GM18502 (cell line): ENCODE data around the gene AP1B1.

ENCODE experiments used
- ATAC-seq: cut with Tn5 transposase; IDR thresholded peaks from one replicate; pipeline ENCODE4 v1.9.1; 2021; ENCODE audit warnings: mild to moderate bottlenecking; ENCODE audit not compliant: unreplicated experiment, poor library complexity

AP1B1 gene

DNA sequence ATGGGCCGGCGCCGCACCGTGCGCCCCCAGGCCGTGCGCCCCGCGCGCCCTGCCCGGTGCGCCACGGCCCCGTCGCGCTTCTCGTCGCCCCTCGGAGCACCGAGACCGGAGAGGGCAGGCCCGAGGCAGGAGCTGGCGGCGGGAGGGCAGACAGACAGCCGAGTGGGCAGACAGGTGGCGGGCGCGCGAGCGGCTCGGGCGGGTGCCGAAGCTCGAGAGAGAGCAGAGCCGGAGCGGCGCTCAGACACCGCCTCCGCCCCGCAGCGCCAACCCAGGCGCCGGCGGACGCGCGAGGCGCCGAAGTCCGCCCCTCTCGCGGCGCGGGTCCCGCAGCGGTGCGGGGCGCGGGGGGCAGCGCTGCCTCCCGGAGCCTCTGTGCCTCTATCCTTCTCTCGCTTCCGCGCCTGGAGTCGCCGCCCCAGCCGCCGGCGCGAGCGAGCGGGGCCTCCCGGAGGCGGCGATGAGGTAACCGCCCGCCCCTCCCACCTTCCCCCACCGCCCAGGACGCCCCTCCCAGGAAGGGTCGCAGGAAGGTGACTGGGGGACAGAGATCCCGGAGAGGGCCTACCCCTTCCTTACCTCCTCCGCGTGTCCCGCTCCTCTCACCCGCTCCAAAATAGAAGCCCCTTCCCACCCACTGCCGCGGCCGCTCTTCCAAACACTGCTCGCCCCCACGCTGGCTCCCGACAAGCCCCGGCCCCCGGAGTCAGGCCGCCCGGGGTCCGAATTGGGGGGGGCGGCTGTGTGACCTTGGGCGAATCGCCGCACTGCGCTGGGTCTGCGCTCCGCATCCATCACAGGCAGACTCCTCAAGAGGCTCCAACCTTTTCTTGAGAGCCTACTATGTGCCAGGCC is 72.9 kb downstream of the AP1B1 start, which contains the start of gene RASL10A:
Gene RASL10A (minus strand): TSS at position 412 of the 855 bp plus-strand sequence. CDS start 451 bp downstream, outside the sequence.
- no peak for ATAC-seq

DNA sequence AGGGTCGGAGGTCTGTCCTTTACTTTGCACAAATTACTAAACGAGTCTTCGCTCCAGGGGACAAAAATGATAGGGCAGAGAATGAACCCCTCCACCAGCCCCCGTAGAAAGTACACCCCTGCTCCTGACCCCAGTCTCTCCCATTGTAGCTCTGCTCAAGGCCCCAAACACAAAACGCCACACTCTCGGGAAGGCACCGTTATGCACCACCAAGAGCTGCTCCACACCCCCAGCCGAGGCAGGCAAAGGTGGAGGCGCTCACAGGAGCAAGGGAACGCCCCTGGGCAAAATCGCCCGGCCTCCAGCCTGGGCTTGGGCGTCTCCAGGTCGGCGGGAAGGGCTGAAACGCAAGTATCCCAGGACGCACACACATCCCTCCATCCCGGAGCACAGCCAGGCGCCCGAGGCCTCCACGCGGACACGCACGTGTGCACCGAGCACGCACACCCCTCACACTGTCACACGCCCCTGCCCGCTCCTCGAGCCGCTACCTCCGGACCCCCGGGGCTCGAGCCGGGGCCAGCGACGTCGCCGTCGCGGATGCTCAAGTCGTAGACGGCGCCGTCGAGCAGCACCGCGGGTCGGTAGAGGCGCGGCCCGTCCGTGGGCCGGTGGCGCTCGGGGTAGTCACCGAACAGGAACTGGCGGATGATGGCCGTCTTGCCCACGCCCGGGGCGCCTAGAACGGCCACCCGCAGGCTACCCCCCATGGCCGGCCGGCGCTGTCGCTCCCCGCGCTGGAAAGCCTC is 73.7 kb downstream of the AP1B1 start:
- no peak for ATAC-seq

DNA sequence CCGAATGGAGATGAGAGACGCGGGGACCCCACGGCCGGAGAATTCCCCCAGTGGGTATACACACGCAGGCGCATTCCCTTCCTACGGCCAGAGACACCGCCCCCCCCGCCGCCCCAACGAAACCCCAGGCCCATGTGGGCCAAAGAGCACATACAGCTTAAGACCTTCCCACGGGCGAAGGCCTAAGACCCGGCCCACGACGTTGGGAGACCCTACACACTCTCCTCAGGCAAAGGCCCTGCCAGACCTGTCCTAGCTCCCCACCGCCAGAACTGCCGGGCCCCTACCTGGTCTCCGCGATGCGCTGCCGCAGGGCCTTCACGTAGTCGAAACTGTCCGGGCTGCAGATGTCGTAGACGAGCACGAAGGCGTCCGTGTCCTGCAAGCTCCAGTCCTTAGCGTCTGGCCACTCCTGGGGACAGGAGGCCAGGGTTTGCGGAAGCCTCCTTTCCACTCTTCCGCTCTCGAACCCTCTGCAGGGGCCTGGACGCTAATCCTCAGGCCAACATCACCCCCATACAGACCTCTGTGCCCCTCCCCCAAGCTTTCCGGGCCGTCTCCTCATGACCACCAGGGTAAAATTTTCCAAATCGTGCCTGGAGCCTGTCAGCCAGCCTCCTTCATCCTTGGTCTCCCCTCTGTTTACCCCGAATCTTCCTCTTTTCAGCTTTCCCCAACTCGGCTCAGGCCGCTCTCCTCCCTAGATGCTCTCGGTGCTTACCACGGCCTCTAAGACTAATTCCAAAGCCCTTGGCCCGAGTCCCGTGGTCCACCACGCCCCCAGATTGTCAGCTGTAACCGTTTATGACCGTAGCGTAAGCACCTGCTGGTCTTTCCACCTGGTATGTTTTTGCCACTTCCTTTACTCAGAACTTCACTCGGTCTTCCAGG is 74.5 kb downstream of the AP1B1 start:
- ATAC-seq = no peak

DNA sequence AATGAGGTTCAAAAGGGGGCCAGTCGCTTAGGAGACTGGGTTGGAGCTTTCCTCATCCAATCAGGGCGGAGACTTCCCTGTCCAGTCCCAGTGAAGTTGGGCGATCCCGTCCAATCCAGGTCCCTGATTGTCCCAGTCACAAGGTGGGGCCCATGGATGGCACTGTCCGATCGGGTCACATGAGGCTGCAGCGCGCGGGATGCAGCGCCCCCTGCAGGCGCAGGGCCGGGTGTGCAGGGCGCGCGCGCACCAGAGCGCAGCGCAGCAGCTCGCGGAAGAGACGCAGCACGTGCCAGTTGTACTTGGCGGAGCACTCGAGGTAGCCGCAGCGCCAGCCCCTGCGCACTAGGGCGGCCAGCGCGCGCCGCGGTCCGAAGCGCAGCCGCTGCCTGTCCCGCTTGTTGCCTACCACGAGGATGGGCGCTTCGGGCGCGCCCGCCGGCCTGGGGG is 75.2 kb downstream of the AP1B1 start:
- ATAC-seq = no peak

DNA sequence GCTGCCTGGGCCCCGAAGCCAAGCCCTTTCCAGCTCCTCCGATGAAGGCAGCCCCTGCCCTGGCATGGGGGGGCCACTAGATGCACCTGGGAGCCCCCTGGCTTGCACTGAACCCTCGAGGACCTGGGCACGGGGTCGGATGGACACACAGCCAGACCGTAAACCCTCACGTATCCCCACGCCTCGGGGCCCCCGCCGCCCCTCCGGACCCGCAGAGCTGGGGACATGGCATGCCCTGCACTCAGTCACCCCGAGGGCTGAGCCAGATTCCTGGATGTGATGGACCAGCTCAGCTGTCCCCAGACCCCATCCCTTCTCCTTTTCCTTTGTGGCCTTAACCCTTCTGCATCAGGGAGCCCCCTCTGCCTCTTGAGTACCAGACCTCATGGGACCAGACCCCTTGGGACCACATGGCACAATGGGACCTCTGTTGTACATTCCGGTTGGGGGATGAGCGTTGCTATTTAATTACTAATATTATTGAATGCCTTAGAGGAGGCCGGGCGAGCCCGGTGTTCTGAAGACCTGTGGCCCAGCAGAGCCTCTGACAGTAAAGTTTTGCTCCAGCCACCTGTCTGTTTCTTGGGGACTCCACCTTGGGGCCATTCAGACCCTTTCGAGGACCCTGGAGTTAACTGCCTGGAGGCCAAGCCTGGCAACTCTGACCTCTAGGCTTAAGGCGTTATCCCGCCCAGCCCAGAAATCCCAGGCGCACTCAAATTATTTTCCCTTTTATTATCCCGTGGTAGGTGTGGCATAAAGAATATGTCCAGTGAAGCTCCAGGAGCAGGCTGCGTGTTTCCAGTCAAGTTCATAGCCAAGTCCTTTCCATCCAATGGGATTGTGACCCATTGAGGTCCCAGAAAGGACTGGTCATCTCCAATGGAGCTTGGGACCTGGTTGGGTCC is 75.9 kb downstream of the AP1B1 start:
- ATAC-seq = no peak

DNA sequence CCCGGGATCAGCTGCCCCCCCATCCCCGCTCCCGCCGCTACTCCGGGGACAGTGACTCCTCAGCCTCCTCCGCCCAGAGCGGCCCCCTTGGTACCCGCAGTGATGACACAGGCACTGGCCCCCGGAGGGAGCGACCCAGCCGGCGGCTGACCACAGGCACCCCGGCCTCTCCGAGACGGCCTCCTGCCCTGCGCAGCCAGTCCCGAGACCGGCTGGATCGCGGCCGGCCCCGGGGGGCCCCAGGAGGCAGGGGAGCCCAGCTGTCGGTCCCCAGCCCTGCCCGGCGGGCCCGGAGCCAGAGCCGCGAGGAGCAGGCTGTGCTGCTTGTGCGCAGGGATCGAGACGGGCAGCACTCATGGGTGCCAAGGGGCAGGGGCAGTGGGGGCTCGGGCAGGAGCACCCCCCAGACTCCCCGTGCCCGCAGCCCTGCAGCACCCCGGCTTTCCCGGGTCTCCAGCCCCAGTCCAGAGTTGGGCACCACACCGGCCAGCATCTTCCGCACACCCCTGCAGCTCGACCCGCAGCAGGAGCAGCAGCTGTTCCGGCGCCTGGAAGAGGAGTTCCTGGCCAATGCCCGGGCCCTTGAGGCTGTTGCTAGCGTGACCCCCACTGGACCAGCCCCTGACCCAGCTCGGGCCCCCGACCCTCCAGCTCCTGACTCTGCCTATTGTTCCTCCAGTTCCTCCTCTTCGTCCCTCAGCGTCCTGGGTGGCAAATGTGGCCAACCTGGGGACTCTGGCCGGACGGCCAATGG is 76.7 kb downstream of the AP1B1 start:
- ATAC-seq = no peak

DNA sequence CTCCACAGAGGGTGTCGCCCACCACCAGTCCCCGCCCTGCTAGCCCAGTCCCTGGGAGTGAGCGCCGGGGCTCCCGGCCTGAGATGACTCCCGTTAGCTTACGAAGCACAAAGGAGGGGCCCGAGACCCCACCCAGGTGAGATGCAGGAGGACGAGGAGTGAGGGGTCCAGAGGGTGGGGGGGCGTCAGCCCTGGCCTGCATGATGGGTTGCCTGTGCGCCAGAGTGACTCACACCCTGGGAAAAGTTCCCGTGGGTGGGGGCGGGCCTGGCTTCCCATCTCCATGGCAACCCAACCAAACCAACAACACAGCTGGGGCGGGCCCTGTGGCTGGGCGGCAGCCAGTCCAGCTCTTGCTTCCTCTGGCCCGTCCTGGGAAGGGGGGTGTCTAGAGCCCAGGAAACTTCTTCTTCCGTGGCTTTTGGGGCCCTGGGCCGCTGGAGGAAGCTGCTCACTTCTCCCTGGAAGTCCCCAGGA is 77.5 kb downstream of the AP1B1 start:
- no peak for ATAC-seq

DNA sequence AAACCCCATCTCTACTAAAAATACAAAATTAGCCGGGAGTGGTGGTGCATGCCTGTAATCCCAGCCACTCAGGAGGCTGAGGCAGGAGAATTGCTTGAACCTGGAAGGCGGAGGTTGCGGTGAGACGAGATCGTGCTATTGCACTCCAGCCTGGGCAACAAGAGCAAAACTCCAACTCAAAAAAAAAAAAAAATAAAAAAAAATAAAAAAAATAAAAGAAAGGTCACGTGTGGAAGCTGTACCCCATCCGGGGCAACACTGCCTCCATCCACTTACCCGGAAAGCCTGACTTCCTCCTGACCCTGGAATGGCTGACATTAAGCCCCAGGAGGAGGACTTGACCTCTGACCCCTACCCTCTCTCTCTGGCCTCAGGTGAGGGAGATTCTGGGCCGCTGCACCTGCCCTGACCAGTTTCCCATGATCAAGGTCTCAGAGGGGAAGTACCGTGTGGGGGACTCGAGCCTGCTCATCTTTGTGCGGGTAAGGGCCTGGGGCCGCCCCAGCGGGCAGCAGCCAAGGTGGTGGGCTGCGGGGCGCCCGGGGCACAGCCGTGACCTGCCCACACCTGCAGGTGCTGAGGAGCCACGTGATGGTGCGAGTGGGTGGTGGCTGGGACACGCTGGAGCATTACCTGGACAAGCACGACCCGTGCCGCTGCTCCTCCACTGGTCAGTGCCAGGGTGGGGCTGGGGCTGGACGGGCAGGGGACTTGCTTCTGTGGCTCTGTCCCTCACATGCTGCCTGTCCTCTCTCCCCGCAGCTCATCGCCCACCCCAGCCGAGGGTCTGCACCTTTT is 78.1 kb downstream of the AP1B1 start:
- ATAC-seq = no peak

DNA sequence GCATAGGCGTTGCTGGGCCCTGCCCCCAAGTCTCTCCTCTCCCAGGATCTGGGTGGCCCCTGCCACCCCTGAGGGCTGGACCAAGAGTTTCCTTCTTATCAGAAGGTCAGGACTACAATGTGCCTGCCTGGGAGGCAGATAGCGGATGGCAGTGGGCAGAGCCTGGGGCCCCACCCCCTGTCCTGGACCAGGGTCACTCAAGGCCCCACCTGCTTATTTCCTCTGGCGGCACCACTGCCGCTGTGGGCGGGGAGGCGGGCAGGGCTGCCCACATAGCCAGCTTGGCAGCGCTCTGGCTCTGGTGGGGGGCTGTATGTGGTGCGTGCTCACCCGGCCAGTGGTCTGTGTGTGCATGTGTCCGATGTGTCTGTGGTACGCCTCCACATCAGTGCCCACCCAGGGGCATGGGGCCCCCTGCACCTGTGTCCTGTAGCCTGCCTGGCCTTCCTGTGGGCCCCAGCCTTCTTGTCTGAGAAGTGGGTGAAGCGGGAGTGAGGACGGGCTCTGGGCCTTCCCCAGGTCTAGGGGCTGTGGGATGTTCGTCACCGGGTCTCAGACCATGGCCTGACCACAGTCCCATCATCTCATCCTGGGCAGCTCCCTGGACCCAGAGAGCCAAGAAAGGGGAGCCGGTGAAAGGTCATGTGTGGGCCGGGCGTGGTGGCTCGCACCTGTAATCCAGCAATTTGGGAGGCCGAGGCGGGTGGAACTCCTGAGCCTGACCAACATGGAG is 78.9 kb downstream of the AP1B1 start:
- no peak for ATAC-seq

DNA sequence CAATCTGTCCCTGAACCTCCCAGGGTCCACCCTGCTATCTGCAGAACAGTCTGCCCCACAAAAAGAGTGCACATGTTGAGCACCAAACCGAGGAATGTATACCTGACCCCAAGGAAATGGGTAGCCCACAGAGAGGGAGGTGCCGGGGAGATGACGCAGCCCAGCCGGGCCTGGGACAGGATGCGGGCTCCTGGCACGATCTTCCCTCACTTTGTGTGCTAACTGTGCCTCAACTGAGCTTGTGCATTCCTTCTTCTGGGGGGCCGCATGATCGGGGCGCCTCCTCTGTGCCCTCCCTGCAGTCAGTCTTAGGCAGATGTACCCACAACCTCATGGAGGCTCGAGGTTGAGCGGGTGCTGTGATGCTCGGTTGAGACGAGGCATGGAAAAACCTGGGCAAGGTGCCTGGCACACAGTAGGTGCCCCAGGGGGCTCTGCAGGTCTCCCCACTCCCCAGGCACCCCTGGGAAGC is 79.5 kb downstream of the AP1B1 start:
- no peak for ATAC-seq

DNA sequence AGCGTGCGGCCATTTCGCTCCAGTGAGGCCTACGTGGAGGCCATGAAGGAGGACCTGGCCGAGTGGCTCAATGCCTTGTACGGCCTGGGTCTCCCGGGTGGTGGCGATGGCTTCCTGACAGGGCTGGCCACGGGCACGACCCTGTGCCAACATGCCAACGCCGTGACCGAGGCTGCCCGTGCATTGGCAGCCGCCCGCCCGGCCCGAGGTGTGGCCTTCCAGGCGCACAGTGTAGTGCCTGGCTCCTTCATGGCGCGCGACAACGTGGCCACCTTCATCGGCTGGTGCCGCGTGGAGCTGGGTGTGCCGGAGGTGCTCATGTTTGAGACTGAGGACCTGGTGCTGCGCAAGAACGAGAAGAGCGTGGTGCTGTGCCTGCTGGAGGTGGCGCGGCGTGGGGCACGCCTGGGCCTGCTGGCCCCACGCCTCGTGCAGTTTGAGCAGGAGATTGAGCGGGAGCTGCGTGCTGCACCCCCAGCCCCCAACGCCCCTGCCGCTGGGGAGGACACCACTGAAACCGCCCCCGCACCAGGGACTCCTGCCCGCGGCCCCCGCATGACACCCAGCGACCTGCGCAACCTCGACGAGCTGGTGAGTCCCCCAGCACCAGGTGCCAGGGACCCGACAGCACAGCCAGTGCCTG is 80.1 kb downstream of the AP1B1 start:
- ATAC-seq = no peak

DNA sequence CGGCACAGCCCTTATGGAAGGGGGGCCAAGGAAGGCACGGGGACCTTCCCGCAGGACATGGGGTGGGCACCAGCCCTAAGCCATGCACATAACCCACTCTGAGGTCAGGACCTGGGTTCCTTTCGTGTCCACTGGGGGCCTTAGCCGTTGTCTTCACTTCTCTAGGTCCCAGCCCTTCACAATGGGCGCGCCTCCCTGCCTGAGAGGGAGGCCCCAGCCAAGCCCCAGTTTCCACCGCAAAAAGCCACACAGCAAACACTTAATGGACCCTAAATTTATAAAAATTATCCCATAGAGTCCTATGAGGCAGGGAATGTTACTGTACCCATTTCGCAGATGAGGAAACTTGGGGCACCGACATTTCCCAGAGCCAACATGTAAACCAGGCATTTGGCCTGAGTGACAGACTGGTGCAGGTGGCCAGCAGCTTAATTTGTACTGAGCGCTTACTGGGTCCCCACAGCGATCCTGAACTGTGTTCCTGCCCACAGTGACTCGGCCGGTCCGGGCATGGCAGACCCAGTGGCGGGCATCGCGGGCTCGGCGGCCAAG is 80.7 kb downstream of the AP1B1 start:
- no peak for ATAC-seq

DNA sequence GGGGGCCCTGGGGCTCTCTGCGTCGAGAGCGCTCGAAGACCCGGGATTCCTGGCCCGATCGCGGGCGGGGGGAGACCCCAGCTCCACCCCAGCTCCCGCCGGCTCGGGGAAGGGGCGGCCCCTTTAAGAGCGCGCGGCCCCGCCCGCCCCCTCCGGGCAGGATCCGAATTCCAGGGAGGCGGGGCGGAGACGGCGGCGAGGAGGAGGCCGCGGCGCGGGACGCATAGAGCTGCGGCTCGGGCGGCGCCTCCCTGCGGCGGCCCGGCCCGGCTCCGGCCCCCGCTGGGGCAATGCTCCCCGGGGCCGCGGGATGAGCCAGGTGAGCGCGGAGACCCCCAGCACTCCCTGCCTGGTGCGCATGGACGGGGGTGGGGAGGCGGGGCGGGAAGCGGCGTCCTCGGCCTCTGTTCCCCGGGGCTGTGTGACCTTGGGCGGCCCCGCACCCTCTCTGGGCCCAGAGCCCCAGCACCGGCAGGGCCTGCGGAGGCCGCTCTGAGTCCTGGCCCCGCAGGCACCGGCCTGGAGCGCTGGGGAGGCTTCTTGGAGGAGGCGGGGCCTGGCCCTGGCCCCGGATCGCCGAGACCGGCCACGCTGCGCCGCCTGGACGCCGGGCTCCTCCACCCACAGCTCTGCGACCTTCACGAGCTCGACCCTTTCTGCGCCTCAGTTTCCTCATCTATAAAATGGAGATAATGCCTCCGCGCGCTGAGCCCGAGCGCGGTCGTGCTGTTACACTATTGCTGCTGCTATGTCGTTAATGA is 81.4 kb downstream of the AP1B1 start:
- no peak for ATAC-seq

DNA sequence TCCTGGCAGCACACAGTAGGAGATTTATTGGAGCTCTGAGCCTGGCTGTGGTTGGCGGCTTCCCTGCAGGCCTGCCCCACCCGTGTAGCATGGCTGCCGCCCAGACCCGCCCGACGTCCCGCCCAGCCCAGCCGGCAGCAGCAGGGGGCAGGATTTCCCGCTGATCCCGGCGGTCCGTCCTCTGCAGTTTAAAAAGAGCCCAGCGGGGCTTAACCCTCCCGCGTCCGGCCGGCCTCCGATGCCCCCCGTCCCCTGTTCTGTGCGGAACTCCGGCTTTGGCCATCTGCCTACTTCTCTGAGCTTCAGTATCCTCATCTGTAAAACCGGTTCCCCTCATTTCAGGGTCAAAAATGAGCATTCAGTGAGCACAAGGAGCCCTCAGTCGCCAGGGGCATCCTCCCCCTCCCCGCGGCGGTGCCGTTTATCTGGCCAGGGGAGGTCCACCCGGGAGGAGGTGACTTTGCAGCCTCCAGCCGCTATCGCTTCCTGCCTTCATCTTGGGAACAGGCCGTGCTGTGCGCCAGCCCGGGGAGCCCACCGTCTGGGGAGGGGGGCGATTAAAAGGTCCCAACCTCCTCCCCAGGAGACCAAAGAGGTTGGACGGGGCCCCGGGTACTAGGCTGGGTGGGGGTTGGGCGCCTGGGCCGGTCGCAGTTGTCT is 82.1 kb downstream of the AP1B1 start, which contains the start of gene GAS2L1:
Gene GAS2L1 (plus strand): TSS at position 476 of the 660 bp plus-strand sequence. CDS start 1,456 bp downstream, outside the sequence.
- no peak for ATAC-seq

DNA sequence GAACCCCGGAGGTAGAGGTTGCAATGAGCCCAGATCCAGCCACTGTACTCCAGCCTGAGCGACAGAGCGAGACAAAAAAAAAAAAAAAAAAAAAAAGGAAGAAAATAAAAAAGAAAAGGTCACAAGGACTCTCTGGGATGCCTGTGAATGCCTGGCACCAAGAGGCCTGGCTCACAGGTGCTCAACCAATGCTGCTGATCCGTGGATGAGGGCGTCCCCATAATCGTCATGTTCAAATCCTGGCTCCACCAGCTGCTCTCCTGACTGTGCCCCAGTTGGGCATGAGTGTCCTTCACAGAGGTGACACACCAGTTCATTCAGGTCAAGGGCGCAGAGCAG is 82.6 kb downstream of the AP1B1 start:
- ATAC-seq = no peak
